Breast epithelium (tissue), 4 donors: ENCODE data around the gene PAXX. TPM values are rescaled to one million over a fixed set of nuclear protein-coding genes. Genes with fewer than 3 reads are reported as not detected.

Source experiments
- DNase-seq, 2 donors: peaks; one replicate each; pipeline ENCODE4 v3.0.0-alpha.2; 2019; ENCODE audit warnings: low spot score in 2 of 2
- H3K27ac ChIP-seq, 2 donors: fragments of 200-600 bp; sonication (generic) in 1 of 2; one replicate each; pipeline ENCODE4 v1.5.1; 2016 to 2019; ENCODE audit warnings: mild to moderate bottlenecking in 1 of 2
- H3K27me3 ChIP-seq, 2 donors: fragments of 200-600 bp; sonication (generic) in 1 of 2; one replicate each; pipeline versions ENCODE4 v1.5.1 to v1.6.0; 2017 to 2019; ENCODE audit warnings: control low read depth in 1 of 2, mild to moderate bottlenecking in 1 of 2
- H3K36me3 ChIP-seq: fragments of 200-600 bp; one replicate; pipeline ENCODE4 v1.5.1; 2019
- H3K4me1 ChIP-seq, 2 donors: fragments of 200-600 bp; sonication (generic); one replicate each; pipeline ENCODE4 v1.5.1; 2016 to 2019; ENCODE audit warnings: control low read depth in 1 of 2
- H3K4me3 ChIP-seq, 3 donors: fragments of 200-600 bp; sonication (generic); 1 replicate in 2 of 3; 2 replicates in 1 of 3; pipeline ENCODE4 v1.5.1; 2016 to 2019; ENCODE audit warnings: mild to moderate bottlenecking in 3 of 3, moderate library complexity in 2 of 3
- H3K9me3 ChIP-seq, 2 donors: fragments of 200-600 bp; sonication (generic) in 1 of 2; one replicate each; pipeline ENCODE4 v1.5.1; 2016 to 2019; ENCODE audit warnings: control low read depth in 1 of 2
- POLR2A ChIP-seq: fragments of 450-650 bp; IDR thresholded peaks from one replicate; pipeline ENCODE4 v1.6.1; 2016; ENCODE audit warnings: antibody characterized with exemption, mild to moderate bottlenecking, moderate library complexity
- POLR2AphosphoS5 ChIP-seq, 3 donors: sonication (generic); formaldehyde crosslinking; IDR thresholded peaks; one replicate each; pipeline ENCODE4 v1.6.1; 2017; ENCODE audit warnings: antibody characterized with exemption in 3 of 3
- intact Hi-C: fragments of 100-400 bp; cut with DNase I; formaldehyde crosslinking; loops from one replicate; pipeline ENCODE4 v1.15.1; 2023; ENCODE audit warnings: low total_unique reads
- total RNA-seq, 3 donors: library from RNA; depleted of rRNA; stranded (reverse); fragments of >200 nt; gene quantifications; one replicate each; pipeline ENCODE4 v1.1.0, GENCODE V29; 2016
- TF ChIP-seq, protein P1 (sequence below), 3 donors: fragments of 450-650 bp; IDR thresholded peaks; one replicate each; pipeline ENCODE4 v1.5.1; 2016 to 2017; ENCODE audit warnings: antibody characterized with exemption in 3 of 3, mild to moderate bottlenecking in 3 of 3, moderate library complexity in 3 of 3

Gene PAXX
- total RNA-seq, 3 donors from 2014 or later = 24.6 to 66.2 (median 49.2) TPM

DNA sequence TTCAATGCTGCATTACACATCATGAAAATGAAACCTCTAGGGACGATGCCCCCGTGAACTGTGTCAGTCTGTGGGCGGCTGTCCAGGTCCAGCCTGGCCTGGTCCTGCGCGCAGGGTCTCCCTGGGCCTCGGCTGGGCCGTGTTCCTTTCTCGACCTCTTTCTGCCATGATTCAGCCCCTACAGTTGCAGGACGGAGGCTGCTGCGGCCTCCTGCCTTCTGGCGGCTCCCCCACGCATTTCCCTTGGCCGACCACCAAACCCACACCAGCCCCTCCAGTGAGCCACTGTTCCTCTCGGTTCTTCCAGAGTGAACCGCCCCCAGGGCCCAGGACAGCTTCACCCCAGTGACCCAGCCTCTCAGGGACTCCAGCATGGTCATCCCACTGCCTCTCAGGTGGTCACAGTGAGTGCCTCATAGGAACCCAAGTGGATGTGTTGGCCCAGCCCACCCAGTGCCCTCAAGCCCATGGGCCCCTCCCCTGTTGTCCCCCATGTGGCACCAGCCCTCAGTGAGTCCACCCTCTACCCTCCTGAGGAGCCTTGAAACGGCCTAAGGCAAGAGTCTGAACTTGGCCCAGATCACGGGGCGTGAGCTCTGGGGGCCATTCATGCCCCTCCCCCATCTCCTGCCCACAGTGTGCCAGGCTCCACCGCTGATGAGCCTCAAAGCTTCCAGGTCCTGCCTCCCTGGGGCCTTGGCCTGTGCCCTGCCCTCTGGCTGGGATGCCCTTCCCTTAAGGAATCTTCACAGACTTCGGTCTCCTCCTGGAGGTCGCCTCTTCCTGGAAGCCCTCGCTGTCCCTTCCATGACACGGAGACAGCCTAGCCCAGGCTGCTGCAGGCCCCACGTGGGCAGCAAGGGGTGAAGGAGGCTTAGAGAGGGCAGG, 14.1 kb downstream of the PAXX start:
- intact Hi-C loops = no loop called here
- Histone ChIP-seq H3K27ac (no peak overlapping the region), H3K4me1 (no peaks in the 10 kb centered on the region), H3K4me3 (no peak overlapping the region), H3K36me3 (no peaks in the 10 kb centered on the region), H3K9me3 (peaks cover 0 to 6% of the 10 kb centered on the region in 2 donors), H3K27me3 (no peaks in the 10 kb centered on the region)
- DNase-seq = no peak
- TF ChIP-seq POLR2AphosphoS5 (IDR thresholded peaks at IDR 0.05) (no peak), POLR2A (no peak)
- TF ChIP-seq, protein P1, sequence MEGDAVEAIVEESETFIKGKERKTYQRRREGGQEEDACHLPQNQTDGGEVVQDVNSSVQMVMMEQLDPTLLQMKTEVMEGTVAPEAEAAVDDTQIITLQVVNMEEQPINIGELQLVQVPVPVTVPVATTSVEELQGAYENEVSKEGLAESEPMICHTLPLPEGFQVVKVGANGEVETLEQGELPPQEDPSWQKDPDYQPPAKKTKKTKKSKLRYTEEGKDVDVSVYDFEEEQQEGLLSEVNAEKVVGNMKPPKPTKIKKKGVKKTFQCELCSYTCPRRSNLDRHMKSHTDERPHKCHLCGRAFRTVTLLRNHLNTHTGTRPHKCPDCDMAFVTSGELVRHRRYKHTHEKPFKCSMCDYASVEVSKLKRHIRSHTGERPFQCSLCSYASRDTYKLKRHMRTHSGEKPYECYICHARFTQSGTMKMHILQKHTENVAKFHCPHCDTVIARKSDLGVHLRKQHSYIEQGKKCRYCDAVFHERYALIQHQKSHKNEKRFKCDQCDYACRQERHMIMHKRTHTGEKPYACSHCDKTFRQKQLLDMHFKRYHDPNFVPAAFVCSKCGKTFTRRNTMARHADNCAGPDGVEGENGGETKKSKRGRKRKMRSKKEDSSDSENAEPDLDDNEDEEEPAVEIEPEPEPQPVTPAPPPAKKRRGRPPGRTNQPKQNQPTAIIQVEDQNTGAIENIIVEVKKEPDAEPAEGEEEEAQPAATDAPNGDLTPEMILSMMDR (IDR thresholded peaks at IDR 0.05) = no peak

DNA sequence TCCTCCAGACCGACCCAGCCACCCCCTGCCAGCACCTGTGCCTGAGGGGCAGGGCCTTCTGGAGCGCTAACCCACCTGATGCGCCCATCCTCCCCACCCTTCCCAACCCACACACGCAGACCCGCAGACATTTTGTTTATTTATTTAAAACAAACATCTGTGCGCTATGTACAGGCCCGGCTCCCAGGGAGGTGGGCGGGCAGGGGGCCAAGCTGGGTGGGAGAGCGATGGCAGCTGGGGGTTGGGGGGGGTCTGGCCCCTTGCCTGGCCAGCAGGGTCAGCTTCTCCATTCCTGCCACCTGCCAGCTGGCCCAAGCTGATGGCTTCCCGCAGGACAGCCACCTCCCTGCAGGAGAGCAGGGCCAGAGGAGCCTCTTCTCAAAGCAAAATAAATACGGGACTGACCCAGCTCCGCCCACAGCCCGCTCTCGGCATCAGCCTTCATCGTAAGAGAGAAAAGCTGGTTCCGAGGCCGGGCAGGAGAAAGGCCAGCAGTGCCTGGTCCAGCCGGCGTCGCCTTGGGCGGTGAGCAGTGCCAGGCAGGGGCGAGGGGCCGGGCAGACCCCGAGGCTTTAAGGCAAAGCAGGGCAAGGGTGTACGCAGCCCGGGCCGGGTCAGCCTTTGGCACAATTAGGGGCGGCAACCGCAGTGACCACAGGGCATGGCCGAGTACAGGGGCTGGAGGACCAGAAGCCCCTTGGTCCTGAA, 15.0 kb downstream of the PAXX start:
- intact Hi-C loops = no loop called here
- Histone ChIP-seq H3K27me3 (no peaks in the 10 kb centered on the region), H3K9me3 (peaks cover 0 to 6% of the 10 kb centered on the region in 2 donors), H3K4me1 (no peaks in the 10 kb centered on the region), H3K4me3 (no peak overlapping the region), H3K27ac (no peak overlapping the region), H3K36me3 (no peaks in the 10 kb centered on the region)
- DNase-seq = no peak
- no peak for TF ChIP-seq POLR2A
- no peak for TF ChIP-seq POLR2AphosphoS5 (IDR thresholded peaks at IDR 0.05)
- TF ChIP-seq, protein P1 (IDR thresholded peaks at IDR 0.05) = no peak

DNA sequence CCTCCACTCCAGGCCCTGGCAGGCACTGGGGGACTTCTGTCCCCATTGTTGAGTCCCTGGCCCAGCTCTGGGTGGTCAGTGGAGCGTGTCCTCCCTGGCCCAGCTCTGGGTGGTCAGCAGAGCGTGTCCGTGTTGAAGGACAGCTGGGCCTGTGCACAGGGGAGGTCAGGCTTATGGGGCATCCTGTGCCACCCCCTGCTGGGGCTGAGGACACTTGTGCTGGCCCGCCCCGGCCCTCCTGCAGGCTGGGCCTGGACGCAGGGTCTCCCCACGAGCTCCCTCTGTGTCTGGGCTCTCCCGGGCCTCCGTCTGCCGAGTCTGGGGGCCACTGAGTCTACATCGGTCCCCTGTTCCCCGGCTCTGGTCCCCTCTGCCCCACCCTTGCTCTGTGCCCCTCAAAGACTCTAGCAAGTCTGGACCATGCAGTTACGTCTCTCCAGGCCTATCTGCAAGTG, 15.6 kb downstream of the PAXX start:
- intact Hi-C loops = no loop called here
- H3K36me3 ChIP-seq = no peaks in the 10 kb centered on the region

DNA sequence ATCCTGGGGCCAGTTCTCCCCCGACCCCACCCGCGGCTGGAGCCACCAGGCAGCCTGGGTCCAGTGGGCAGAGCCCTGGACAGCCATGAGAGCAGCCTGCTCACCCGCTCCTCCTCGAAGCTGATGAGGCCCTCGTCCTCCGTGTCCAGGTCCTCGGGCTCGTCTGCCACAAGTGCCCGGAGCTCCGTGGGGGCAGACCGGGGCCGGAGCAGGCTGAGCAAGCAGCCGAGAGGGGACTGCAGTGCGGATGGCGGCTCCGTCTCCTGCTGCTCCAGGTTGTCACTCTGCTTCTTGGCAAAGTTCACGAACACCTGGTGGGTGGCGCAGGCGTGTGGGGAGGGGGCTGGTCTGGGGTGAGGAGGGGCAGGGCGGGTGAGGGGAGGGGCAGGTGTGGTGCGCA, 16.1 kb downstream of the PAXX start:
- Histone ChIP-seq H3K36me3 (no peaks in the 10 kb centered on the region), H3K9me3 (peaks cover 0 to 6% of the 10 kb centered on the region in 2 donors), H3K27ac (no peak overlapping the region), H3K4me1 (no peaks in the 10 kb centered on the region), H3K27me3 (no peaks in the 10 kb centered on the region), H3K4me3 (no peak overlapping the region)
- DNase-seq = no peak
- no peak for TF ChIP-seq POLR2A
- TF ChIP-seq POLR2AphosphoS5 (IDR thresholded peaks at IDR 0.05) = no peak
- TF ChIP-seq, protein P1 (IDR thresholded peaks at IDR 0.05) = no peak
- intact Hi-C loops = no loop called here

More for the DNA sequence above, 15.6 kb downstream of the PAXX start:
- H3K27me3 ChIP-seq = no peaks in the 10 kb centered on the region
- no peak overlapping the region for H3K27ac ChIP-seq
- H3K4me3 ChIP-seq = no peak overlapping the region
- H3K4me1 ChIP-seq = no peaks in the 10 kb centered on the region
- TF ChIP-seq, protein P1 (IDR thresholded peaks at IDR 0.05) = no peak
- TF ChIP-seq POLR2AphosphoS5 (IDR thresholded peaks at IDR 0.05) (no peak), POLR2A (no peak)
- H3K9me3 ChIP-seq = peaks cover 0 to 6% of the 10 kb centered on the region in 2 donors
- no peak for DNase-seq

DNA sequence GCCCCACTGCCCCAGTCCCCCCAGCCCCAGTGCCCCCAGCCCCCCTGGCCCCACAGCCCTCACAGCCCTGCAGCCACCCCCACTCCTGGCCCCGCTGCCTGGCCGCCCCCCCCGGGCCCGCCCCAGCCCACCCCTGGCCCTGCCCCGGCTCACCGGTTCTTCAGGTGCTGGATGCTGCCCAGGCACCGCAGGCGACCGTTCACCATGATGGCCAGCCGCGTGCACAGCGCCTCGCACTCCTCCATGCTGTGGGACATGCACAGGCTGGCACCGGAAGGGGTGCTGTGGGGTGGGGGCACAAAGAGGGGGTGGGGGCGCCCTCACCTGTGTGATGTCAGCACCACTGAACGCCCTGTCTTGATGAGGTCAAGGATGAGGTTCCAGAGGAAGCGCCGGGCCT, 17.0 kb downstream of the PAXX start:
- TF ChIP-seq POLR2AphosphoS5 (IDR thresholded peaks at IDR 0.05) (no peak), POLR2A (no peak)
- TF ChIP-seq, protein P1 (IDR thresholded peaks at IDR 0.05) = no peak
- no peak overlapping the region for H3K27ac ChIP-seq

More for the DNA sequence above, 17.0 kb downstream of the PAXX start:
- Histone ChIP-seq H3K27me3 (no peaks in the 10 kb centered on the region), H3K4me3 (no peak overlapping the region), H3K36me3 (no peaks in the 10 kb centered on the region), H3K4me1 (no peaks in the 10 kb centered on the region), H3K9me3 (peaks cover 0 to 6% of the 10 kb centered on the region in 2 donors)
- intact Hi-C loops = no loop called here
- DNase-seq = no peak
